Neural progenitor cell (in vitro differentiated cells): ENCODE measurements around the gene DNPH1.

ENCODE experiments used
- CTCF ChIP-seq: fragments of 200-600 bp; sonication (generic); IDR thresholded peaks from 2 replicates; pipeline ENCODE4 v1.5.1; 2017; ENCODE audit warnings: antibody characterized with exemption, mild to moderate bottlenecking
- EZH2 ChIP-seq: fragments of 200-600 bp; sonication (generic); IDR thresholded peaks from 2 replicates; pipeline ENCODE4 v1.6.1; 2017; ENCODE audit warnings: antibody characterized with exemption, mild to moderate bottlenecking, moderate library complexity

- TF ChIP-seq EZH2 (no peak), CTCF (no peak)
Measured at GRCh38 chr6:43181621-43181941, 47.7 kb downstream of the DNPH1 start.
